ENCODE data around the gene ADGRA3.

DNA sequence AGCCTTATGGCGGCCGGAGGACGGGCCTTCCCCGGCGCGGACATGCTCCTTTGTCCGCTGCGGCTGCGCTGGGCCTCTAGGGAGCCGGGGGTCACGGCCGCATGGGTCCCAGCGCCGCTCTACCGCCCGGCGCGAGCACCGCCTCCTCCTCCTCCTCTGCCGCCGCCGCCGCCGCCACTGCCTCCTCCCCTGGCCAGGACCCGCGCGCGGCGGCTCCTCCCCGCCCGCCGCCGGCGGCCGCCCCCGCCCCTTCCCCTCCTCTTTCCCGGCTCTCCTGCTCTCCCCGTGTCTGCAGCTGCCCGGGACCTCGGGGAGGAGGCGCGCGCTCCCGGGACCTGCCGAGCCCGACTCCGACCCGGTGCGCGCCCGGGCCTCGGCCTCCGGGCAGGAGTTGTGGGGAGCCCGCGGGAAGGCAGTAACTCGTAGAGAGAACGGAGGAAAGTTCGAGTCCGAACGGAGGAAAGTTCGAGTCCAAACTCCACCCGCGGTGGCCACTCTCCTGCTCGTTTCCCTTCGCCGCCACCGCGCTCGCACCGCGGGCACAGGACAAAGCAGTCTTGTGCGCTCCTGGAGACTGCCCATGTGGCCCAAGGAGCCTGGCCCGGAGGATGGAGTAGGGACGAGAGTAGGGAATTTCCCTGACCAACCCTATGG lies at the start of gene ADGRA3:
- TF ChIP-seq, protein P1, sequence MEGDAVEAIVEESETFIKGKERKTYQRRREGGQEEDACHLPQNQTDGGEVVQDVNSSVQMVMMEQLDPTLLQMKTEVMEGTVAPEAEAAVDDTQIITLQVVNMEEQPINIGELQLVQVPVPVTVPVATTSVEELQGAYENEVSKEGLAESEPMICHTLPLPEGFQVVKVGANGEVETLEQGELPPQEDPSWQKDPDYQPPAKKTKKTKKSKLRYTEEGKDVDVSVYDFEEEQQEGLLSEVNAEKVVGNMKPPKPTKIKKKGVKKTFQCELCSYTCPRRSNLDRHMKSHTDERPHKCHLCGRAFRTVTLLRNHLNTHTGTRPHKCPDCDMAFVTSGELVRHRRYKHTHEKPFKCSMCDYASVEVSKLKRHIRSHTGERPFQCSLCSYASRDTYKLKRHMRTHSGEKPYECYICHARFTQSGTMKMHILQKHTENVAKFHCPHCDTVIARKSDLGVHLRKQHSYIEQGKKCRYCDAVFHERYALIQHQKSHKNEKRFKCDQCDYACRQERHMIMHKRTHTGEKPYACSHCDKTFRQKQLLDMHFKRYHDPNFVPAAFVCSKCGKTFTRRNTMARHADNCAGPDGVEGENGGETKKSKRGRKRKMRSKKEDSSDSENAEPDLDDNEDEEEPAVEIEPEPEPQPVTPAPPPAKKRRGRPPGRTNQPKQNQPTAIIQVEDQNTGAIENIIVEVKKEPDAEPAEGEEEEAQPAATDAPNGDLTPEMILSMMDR (IDR thresholded peaks at IDR 0.05): no peak
- TF ChIP-seq POLR2A (IDR thresholded peaks at IDR 0.05): no peak
